VCaP (cell line): ENCODE data around the gene PTPN4.

Experiments
- H3K27ac ChIP-seq: fragments of 450-650 bp; 2 replicates; pipeline ENCODE4 v1.5.1; 2017
- TF ChIP-seq, protein P1 (sequence below): fragments of 450-650 bp; conservative IDR thresholded peaks from 2 replicates; pipeline ENCODE4 v1.5.1; 2017; ENCODE audit warnings: mild to moderate bottlenecking, moderate library complexity

PTPN4 gene

DNA sequence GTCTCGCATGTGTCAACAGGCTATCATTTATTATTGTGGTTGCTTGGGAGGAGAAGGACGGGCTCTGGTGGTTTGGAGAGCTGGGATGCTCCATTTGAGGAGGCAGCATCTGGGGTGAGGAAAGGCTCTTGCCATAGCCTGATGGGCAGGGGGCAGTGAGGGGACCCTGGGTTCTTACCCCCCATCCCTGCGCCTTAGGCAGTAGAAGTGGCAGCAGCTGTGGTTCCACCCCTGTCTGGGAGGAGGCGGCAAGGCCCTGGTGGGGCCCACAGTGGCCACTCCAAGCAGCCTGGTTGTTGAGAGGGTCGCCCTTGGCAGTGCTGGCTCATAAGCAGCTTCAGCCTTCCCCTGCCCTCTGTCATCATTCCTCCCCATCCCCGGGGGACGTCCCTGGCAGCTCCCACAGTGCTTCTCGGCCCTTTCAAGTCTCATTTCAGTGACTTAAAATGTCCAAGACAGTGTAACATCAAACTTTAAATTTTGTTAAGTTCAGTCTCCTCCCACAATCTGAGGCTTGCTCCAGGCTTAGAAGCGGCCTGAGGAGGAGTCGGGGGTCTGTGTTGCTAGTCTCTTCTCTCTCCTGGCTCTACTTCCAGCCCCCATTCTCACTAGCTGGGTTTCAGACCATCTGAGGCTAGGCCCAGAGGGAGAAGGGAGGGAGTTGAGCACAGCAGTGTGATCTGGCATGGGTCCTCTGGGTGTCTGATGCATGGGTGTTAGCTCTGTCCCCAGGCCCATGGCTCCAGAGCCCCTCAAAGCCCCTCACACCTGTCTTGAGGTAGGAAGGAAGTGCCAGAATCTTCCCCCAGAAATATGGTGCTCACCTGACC is 34.9 kb upstream of the PTPN4 start:
- TF ChIP-seq, protein P1, sequence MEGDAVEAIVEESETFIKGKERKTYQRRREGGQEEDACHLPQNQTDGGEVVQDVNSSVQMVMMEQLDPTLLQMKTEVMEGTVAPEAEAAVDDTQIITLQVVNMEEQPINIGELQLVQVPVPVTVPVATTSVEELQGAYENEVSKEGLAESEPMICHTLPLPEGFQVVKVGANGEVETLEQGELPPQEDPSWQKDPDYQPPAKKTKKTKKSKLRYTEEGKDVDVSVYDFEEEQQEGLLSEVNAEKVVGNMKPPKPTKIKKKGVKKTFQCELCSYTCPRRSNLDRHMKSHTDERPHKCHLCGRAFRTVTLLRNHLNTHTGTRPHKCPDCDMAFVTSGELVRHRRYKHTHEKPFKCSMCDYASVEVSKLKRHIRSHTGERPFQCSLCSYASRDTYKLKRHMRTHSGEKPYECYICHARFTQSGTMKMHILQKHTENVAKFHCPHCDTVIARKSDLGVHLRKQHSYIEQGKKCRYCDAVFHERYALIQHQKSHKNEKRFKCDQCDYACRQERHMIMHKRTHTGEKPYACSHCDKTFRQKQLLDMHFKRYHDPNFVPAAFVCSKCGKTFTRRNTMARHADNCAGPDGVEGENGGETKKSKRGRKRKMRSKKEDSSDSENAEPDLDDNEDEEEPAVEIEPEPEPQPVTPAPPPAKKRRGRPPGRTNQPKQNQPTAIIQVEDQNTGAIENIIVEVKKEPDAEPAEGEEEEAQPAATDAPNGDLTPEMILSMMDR = no peak
- no peak overlapping the region for H3K27ac ChIP-seq

DNA sequence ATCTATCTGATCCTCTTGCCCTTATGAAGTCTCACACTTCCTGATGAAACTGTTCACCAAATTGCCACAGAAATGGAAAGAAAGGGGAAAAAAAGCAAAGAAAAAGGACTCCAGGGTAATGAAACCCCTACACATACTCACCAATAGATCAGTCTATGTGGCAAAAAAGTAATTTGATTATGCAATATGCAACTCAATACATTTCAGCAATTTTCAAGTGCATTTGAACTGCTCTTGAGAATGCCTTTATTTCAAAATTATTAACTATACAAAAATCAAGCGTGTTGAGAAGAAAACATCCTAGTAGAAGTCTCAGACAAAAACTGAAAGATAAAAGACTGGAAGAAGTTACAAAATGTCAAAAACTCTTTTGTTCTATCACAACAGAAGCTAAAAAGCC is 32.2 kb upstream of the PTPN4 start:
- no peak overlapping the region for H3K27ac ChIP-seq
- TF ChIP-seq, protein P1 = no peak

DNA sequence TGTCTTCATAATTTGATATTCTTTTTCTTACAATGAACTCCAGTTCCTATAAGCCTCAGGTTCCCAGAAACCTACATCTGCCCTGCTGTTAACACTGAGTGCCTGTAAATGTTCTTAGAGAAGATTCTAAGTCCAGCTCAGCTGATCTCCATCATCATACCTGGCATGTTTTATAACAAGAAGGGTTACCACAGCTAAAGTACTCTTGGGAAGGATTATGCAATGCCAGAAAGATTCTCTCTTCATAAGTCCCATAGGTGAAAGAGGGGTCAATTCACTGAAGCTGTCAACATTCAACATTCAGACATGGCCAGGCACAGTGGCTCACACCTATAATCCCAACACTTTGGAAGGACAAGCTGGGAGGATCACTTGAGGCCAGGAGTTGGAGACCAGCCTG is 31.3 kb upstream of the PTPN4 start:
- no peak overlapping the region for H3K27ac ChIP-seq
- TF ChIP-seq, protein P1 = no peak

DNA sequence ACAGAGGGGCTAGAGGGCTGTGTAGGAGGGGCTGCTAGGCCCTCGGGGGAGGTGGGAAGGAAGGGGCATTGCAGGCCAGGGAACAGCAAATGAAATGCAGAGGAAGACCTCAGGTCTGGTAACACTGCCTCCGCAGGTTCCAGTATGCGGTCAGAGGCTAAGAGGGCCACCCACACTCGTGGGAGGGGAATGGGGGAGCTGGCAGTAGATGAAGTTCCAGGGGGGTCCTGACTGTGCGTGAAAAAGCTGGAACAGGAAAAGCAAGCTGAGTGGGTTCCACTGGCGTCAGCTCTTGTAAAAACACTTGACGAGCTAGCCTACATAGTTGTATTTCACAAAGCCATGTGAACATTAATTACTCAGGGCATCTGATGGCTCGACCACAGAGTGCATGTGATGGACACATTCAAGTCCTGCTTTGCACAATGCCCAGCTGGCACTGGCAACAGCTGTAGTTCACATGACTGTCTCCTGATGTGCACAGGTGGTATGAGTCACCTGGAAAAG is 29.0 kb upstream of the PTPN4 start:
- H3K27ac ChIP-seq = no peak overlapping the region
- TF ChIP-seq, protein P1 = no peak

DNA sequence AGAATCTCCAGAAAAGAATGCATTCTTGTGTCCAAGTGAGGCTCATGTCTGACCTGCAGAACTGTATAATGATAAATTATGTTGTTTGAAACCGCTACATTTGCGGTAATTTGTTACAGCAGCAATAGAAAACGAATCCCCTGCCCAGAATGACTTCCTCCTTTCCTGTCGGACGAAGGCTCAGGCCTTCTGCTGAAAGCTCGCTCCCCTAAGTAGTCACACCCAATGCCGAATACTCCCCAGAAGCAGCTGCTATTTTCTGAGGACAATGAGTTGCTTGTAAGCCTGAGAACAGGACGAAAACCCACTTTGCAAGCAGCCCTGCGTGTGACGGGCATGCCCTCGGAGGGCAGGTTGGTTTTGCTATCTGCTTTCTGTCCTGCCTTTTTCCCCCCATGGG is 27.7 kb upstream of the PTPN4 start:
- TF ChIP-seq, protein P1 = no peak

DNA sequence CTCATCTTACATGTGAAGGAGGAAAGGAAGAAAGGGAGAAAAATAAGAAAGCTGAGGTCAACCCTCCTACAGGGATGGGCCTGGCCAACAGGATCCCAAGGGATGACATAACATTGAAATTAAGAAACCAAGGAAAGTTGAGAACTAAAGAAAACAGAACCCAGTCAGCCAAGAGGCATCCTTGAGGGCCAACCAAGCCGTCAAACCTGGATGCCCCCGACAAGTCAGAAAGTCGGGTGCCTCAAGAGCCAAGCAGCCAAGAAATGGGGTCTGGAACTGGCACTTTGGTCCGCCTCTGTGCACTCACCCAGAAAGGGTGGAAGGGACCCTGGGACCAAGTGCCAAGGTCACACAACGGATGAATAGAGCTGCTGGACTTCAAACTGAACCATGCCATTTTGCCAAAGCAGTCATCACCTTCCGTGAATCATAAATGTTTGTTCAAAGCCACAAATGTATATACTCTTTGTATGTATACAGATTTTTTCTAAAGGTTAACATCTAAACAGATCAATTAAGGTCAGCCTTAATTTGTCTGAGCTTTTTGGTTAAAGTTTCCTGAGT is 27.0 kb upstream of the PTPN4 start:
- TF ChIP-seq, protein P1 = no peak
- H3K27ac ChIP-seq = no peak overlapping the region

More for the DNA sequence above, 27.7 kb upstream of the PTPN4 start:
- no peak overlapping the region for H3K27ac ChIP-seq

DNA sequence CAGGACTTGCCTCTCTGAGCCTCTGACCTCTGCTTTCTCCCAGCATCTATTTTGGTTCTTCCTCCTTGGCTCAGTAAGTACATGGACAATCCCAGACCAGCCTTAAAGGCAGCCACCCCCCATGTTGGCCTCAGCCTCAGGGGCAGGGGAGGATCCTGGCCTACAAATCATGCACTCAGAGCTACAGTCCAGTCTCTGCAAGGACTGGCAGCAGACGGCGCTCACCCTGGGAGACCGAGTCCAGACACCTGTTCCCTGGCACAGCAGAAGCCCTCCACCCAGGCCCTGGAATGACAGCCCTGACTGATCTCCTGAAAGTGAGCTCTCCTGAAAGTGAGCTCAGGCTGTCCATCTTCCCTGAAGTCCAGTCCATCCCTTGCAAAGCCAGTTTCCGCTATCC is 25.7 kb upstream of the PTPN4 start:
- TF ChIP-seq, protein P1 = no peak
- no peak overlapping the region for H3K27ac ChIP-seq
